Vagina (tissue), 2 donors: ENCODE measurements around the gene SEC31B. TPM values are rescaled to one million over a fixed set of nuclear protein-coding genes. Genes with fewer than 3 reads are reported as not detected.

Experiments used
- DNase-seq, 2 donors: peaks; one replicate each; pipeline ENCODE4 v3.0.0-alpha.2; 2017; ENCODE audit errors: extremely low spot score in 2 of 2
- H3K27ac ChIP-seq: fragments of 200-600 bp; sonication (generic); one replicate; pipeline ENCODE4 v1.5.1; 2019
- H3K27me3 ChIP-seq: fragments of 200-600 bp; sonication (generic); one replicate; pipeline ENCODE4 v1.5.1; 2019
- H3K36me3 ChIP-seq, 2 donors: fragments of 200-600 bp; sonication (generic); one replicate each; pipeline ENCODE4 v1.5.1; 2017 to 2019
- H3K4me1 ChIP-seq: fragments of 200-600 bp; sonication (generic); one replicate; pipeline ENCODE4 v1.5.1; 2019
- H3K4me3 ChIP-seq, 2 donors: fragments of 200-600 bp; sonication (generic); 1 replicate in 1 of 2; 2 replicates in 1 of 2; pipeline ENCODE4 v1.5.1; 2016 to 2019
- H3K9me3 ChIP-seq: fragments of 200-600 bp; sonication (generic); one replicate; pipeline ENCODE4 v1.5.1; 2019
- POLR2A ChIP-seq, 2 donors: fragments of 450-650 bp; IDR thresholded peaks; one replicate each; pipeline ENCODE4 v1.6.1; 2017; ENCODE audit warnings: antibody characterized with exemption in 2 of 2, mild to moderate bottlenecking in 2 of 2, moderate library complexity in 2 of 2
- POLR2AphosphoS5 ChIP-seq, 2 donors: sonication (generic); formaldehyde crosslinking; IDR thresholded peaks; one replicate each; pipeline ENCODE4 v1.9.0; 2017; ENCODE audit warnings: antibody characterized with exemption in 2 of 2, mild to moderate bottlenecking in 2 of 2, low read depth in 1 of 2; ENCODE audit not compliant: insufficient read depth in 1 of 2
- intact Hi-C: fragments of 100-400 bp; cut with DNase I; formaldehyde crosslinking; loops from one replicate; pipeline ENCODE4 v1.15.1; 2023
- total RNA-seq: library from RNA; depleted of rRNA; stranded (reverse); fragments of >200 nt; gene quantifications from one replicate; pipeline ENCODE4 v1.2.3, GENCODE V29; 2016
- TF ChIP-seq, protein P1 (sequence below), 3 experiments: fragments of 450-650 bp in 2 of 3; fragments of 200-600 bp in 1 of 3; sonication (generic) in 1 of 3; IDR thresholded peaks; one replicate each; pipeline ENCODE4 v1.5.1; 2017 to 2019; ENCODE audit warnings: antibody characterized with exemption in 3 of 3, mild to moderate bottlenecking in 2 of 3, moderate library complexity in 2 of 3

SEC31B gene
- total RNA-seq, 1 donor from 2014 or later = 6.4 TPM

DNA sequence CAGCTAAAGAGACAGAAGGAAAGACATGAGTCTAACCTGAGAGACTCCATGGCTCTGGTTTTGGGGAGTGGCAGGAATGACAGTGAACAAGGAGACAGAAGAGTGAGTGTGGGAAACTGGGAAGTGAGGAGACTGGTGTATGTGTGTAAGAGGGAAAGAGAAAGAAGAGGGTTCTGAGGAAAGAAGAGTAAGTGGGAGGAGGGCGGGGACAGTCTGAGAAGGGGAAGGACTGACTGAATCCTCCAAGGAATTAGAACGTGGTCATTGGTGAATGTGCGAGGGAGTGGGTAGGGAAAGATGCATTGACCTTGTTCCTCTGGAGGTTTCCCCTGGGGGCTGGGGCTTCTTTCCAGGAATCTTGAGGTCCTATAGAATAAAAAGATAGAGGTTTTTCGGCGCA, 30.3 kb downstream of the SEC31B start:
- Histone ChIP-seq H3K27me3 (no peaks in the 10 kb centered on the region), H3K27ac (no peak overlapping the region), H3K4me1 (no peaks in the 10 kb centered on the region), H3K4me3 (no peak overlapping the region), H3K36me3 (peaks cover 0 to 28% of the 10 kb centered on the region in 2 donors), H3K9me3 (no peaks in the 10 kb centered on the region)
- no peak for DNase-seq
- intact Hi-C loops = no loop called here
- TF ChIP-seq POLR2AphosphoS5 (IDR thresholded peaks at IDR 0.05; ENCODE audit: insufficient read depth in 1 of 2, low read depth in 1 of 2) (no peak), POLR2A (IDR thresholded peaks at IDR 0.05) (no peak)
- TF ChIP-seq, protein P1, sequence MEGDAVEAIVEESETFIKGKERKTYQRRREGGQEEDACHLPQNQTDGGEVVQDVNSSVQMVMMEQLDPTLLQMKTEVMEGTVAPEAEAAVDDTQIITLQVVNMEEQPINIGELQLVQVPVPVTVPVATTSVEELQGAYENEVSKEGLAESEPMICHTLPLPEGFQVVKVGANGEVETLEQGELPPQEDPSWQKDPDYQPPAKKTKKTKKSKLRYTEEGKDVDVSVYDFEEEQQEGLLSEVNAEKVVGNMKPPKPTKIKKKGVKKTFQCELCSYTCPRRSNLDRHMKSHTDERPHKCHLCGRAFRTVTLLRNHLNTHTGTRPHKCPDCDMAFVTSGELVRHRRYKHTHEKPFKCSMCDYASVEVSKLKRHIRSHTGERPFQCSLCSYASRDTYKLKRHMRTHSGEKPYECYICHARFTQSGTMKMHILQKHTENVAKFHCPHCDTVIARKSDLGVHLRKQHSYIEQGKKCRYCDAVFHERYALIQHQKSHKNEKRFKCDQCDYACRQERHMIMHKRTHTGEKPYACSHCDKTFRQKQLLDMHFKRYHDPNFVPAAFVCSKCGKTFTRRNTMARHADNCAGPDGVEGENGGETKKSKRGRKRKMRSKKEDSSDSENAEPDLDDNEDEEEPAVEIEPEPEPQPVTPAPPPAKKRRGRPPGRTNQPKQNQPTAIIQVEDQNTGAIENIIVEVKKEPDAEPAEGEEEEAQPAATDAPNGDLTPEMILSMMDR (IDR thresholded peaks at IDR 0.05) = no peak

DNA sequence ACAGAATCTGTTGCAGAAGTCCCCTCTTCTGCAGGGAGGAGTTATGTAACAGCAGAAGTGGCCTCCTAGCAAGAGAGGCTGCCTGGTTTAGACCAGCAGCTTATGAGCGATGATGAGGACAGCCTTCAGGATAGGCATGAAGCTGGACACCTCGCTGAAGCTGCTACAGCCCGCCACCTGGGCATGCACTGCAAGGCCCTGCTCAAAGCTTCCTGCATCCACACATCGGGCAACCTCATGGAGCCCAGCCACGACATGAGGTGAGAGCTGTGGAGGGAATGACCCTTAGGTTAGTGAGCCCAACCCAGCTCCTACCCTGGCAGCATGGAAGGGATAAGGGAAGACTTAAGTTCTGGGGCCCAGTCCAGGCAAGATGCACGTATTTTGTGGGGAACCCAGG, 32.1 kb downstream of the SEC31B start:
- Histone ChIP-seq H3K4me3 (no peak overlapping the region), H3K27me3 (no peaks in the 10 kb centered on the region), H3K4me1 (peaks cover 8% of the 10 kb centered on the region), H3K9me3 (no peaks in the 10 kb centered on the region), H3K27ac (no peak overlapping the region), H3K36me3 (peaks cover 0 to 28% of the 10 kb centered on the region in 2 donors)
- DNase-seq = no peak
- intact Hi-C loops = no loop called here
- TF ChIP-seq POLR2A (IDR thresholded peaks at IDR 0.05) (no peak), POLR2AphosphoS5 (IDR thresholded peaks at IDR 0.05; ENCODE audit: insufficient read depth in 1 of 2, low read depth in 1 of 2) (no peak)
- TF ChIP-seq, protein P1 (IDR thresholded peaks at IDR 0.05) = no peak

DNA sequence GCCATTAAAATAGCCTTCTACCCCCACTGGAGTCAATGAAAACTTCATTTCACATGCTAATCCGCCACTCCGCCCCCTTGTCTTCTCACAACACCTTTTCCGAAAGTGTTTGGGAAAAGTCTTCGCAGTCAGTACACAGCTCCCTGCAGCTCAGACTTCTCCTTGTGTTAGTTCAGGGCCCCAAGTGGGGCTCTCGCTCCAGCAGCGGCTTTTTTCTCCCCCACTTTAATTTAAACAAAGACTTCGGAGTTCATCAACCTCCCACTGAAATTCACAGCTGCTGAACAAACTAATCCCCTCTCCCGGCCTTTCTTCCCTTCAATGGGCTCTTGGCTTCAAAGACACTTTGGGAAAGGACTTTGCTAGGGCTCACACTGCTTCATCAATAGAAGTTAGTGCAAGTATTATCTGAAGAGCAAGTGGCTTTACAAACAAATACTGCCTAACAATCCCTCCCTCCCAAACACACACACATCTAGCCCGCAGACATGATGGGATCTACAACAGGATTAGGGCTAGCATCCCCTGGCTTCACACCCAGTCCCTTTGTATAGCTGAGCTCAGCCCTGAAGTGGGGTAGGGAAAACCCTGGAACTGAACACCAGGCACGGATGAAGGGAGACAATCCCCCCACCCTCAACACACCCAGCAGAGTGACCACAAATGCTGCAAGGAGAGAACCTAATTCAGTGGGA, 33.7 kb downstream of the SEC31B start:
- DNase-seq = no peak
- no peak overlapping the region for H3K27ac ChIP-seq
- peaks cover 0 to 28% of the 10 kb centered on the region in 2 donors for H3K36me3 ChIP-seq
- TF ChIP-seq, protein P1 (IDR thresholded peaks at IDR 0.05) = no peak
- peaks cover 17% of the 10 kb centered on the region for H3K4me1 ChIP-seq
- no peak overlapping the region for H3K4me3 ChIP-seq
- intact Hi-C loops = no loop called here
- no peaks in the 10 kb centered on the region for H3K27me3 ChIP-seq
- no peaks in the 10 kb centered on the region for H3K9me3 ChIP-seq

DNA sequence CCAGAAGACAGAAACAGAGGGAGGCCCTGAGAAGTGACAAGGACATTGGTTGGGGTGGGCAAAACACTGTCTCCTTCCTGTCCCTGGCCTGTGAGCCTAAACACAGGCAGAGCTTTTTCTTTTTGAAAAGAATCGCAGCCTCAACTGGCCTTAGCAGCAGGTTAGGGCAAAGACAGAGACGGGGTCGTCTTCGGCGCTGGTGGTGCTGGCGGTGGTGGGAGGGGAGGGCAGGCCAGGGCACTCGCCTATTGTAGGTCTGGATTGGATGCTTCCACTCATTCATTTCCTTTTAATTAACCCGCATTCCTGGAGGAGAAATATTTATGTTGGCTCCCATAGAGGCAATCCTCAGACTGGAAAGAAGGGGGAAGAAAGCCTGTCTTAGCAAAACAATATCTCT, 34.3 kb downstream of the SEC31B start:
- TF ChIP-seq, protein P1 (IDR thresholded peaks at IDR 0.05) = no peak
- TF ChIP-seq POLR2A (IDR thresholded peaks at IDR 0.05) = no peak
- TF ChIP-seq POLR2AphosphoS5 (IDR thresholded peaks at IDR 0.05; ENCODE audit: insufficient read depth in 1 of 2, low read depth in 1 of 2) = no peak
- no peak overlapping the region for H3K27ac ChIP-seq
- no peaks in the 10 kb centered on the region for H3K27me3 ChIP-seq
- no peaks in the 10 kb centered on the region for H3K9me3 ChIP-seq
- peaks cover 17% of the 10 kb centered on the region for H3K4me1 ChIP-seq
- no peak overlapping the region for H3K4me3 ChIP-seq
- no peak for DNase-seq
- intact Hi-C loops = no loop called here
- peaks cover 0 to 28% of the 10 kb centered on the region in 2 donors for H3K36me3 ChIP-seq

DNA sequence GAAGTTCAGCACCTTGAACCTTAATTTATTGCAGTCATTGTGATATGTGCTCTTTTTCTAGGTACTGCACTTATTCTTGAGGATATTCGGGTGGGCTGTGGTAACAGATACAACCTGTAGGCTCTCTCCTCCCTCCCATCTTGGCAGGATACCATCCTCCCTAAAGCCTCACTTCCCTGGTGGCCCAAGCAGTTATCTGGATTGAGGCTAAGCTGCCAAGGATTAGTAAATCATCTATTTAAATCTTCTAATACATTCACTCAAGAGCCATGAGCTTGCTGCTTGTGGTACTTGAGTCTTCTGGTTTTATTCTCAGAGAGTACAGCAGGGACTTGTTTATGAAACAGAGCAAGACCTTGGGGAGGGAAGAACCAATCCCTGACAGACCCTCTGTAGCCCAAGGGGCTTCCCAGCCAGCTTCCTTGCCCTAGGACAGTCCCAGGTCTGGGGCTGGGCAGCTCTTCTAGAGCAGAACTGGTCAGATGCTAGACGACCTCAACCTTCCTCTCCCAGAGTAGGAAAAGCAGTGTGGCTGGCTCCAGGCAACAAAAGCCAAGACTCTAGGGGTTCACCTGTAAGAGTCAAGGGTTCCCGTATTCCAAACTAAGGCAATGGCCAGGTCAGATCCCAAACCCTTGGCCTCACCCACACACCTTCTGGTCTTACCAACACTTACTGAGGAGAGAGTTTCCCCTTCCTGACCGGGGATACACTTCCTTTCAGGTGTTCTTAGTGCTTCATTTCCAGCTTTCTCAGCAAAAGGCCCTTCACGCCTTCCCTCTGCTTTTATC, 35.6 kb downstream of the SEC31B start:
- H3K36me3 ChIP-seq = peaks cover 0 to 24% of the 10 kb centered on the region in 2 donors
- TF ChIP-seq, protein P1 (IDR thresholded peaks at IDR 0.05) = no peak
- no peak for TF ChIP-seq POLR2A (IDR thresholded peaks at IDR 0.05)
- no peak for TF ChIP-seq POLR2AphosphoS5 (IDR thresholded peaks at IDR 0.05; ENCODE audit: insufficient read depth in 1 of 2, low read depth in 1 of 2)
- H3K9me3 ChIP-seq = no peaks in the 10 kb centered on the region
- no peak for DNase-seq
- intact Hi-C loops = no loop called here
- H3K4me3 ChIP-seq = no peak overlapping the region
- H3K27me3 ChIP-seq = no peaks in the 10 kb centered on the region
- no peak overlapping the region for H3K27ac ChIP-seq
- H3K4me1 ChIP-seq = peaks cover 17% of the 10 kb centered on the region
